A673 (cell line): ENCODE measurements around the gene HS3ST3B1. TPM values are rescaled to one million over a fixed set of nuclear protein-coding genes. Genes with fewer than 3 reads are reported as not detected.

Experiments
- BruUV-seq: library from RNA; stranded (reverse); fragments of 400-500 nt; replicated peaks from 2 replicates; lab custom pipeline; 2021; lab: Mats Ljungman, UMichigan
- CTCF ChIA-PET: fragments of 300-600 bp; sonication (Branson Sonifier 250); formaldehyde crosslinking; loops from one replicate; lab custom pipeline; 2022; ENCODE audit warnings: antibody characterized with exemption; lab: Charles Lee
- POLR2A ChIA-PET: fragments of 300-600 bp; sonication (Branson Sonifier 250); formaldehyde crosslinking; loops from one replicate; lab custom pipeline; 2022; ENCODE audit warnings: antibody characterized with exemption; ENCODE audit not compliant: low non-redundant PET; lab: Charles Lee
- DNase-seq: peaks from one replicate; pipeline ENCODE4 v3.0.0-alpha.2; 2015; ENCODE audit warnings: low spot score
- H3K27ac ChIP-seq: fragments of 200-600 bp; sonication (generic); 2 replicates; pipeline ENCODE4 v1.5.1; 2016; ENCODE audit warnings: mixed run types, low read depth, mild to moderate bottlenecking, mixed read lengths, antibody characterized with exemption, low read length; ENCODE audit not compliant: poor library complexity, severe bottlenecking
- H3K27me3 ChIP-seq: fragments of 200-600 bp; sonication (generic); replicated peaks from 2 replicates; pipeline ENCODE4 v1.6.1; 2017; ENCODE audit warnings: mixed run types, low read depth, mild to moderate bottlenecking, mixed read lengths, antibody characterized with exemption, low read length; ENCODE audit not compliant: insufficient read depth, poor library complexity
- H3K36me3 ChIP-seq: fragments of 200-600 bp; sonication (generic); 2 replicates; pipeline ENCODE4 v1.6.1; 2016; ENCODE audit warnings: mixed run types, mild to moderate bottlenecking, mixed read lengths, antibody characterized with exemption, low read length; ENCODE audit not compliant: insufficient read depth, poor library complexity, severe bottlenecking
- H3K4me1 ChIP-seq: fragments of 200-600 bp; sonication (generic); 2 replicates; pipeline ENCODE4 v1.6.1; 2017; ENCODE audit warnings: mixed run types, mild to moderate bottlenecking, mixed read lengths, antibody characterized with exemption, low read length; ENCODE audit not compliant: insufficient read depth, poor library complexity, severe bottlenecking
- H3K4me3 ChIP-seq: fragments of 200-600 bp; sonication (generic); 2 replicates; pipeline ENCODE4 v1.5.1; 2016; ENCODE audit warnings: low read depth, mixed run types, mild to moderate bottlenecking, mixed read lengths, low read length; ENCODE audit not compliant: poor library complexity, severe bottlenecking
- H3K9me3 ChIP-seq: fragments of 200-600 bp; sonication (generic); 2 replicates; pipeline ENCODE4 v1.6.1; 2016; ENCODE audit warnings: mixed run types, low read depth, mild to moderate bottlenecking, mixed read lengths, antibody characterized with exemption, low read length; ENCODE audit not compliant: poor library complexity, severe bottlenecking
- CTCF ChIP-seq: fragments of 300-800, 200-600 bp; sonication (generic); conservative IDR thresholded peaks from 2 replicates; pipeline ENCODE4 v1.5.1; 2017; ENCODE audit warnings: low read depth, mild to moderate bottlenecking, antibody characterized with exemption, low read length, moderate library complexity, mixed read lengths
- EZH2 ChIP-seq: fragments of 200-600 bp; sonication (generic); IDR thresholded peaks from 2 replicates; pipeline ENCODE4 v1.6.1; 2017; ENCODE audit warnings: borderline replicate concordance, low read depth, mild to moderate bottlenecking, mixed read lengths, antibody characterized with exemption, low read length; ENCODE audit not compliant: poor library complexity, severe bottlenecking
- intact Hi-C: fragments of 100-400 bp; cut with micrococcal nuclease; formaldehyde crosslinking; loops from one replicate; pipeline ENCODE4 v1.10.0; 2022; ENCODE audit not compliant: unreplicated experiment
- total RNA-seq: library from RNA; stranded (reverse); gene quantifications from 2 replicates; pipeline ENCODE4 v1.2.3, GENCODE V29; 2021

The HS3ST3B1 gene
- total RNA-seq, 1 experiment from 2014 or later: not detected

GRCh38 chr17:14352136-14352535 is 51.3 kb downstream of the HS3ST3B1 start:
- H3K27me3 ChIP-seq: no peaks in the 10 kb centered on the region
- DNase-seq: no peak
- ChIA-PET CTCF (no interaction called here), POLR2A (no interaction called here)
- H3K27ac ChIP-seq: no peak overlapping the region
- no peaks in the 10 kb centered on the region for H3K9me3 ChIP-seq
- H3K4me1 ChIP-seq: no peaks in the 10 kb centered on the region
- no peaks in the 10 kb centered on the region for H3K36me3 ChIP-seq
- BruUV-seq: no TSS peak
- no peak overlapping the region for H3K4me3 ChIP-seq
- intact Hi-C loops: no loop called here
- TF ChIP-seq CTCF (no peak), EZH2 (no peak)

GRCh38 chr17:14353861-14354474 is 53.1 kb downstream of the HS3ST3B1 start:
- POLR2A ChIA-PET: no interaction called here
- Histone ChIP-seq H3K27ac (no peak overlapping the region), H3K36me3 (no peaks in the 10 kb centered on the region), H3K9me3 (no peaks in the 10 kb centered on the region), H3K4me1 (no peaks in the 10 kb centered on the region), H3K27me3 (no peaks in the 10 kb centered on the region), H3K4me3 (no peak overlapping the region)
- intact Hi-C loops: no loop called here
- BruUV-seq: no TSS peak
- CTCF ChIA-PET: no interaction called here
- TF ChIP-seq CTCF (no peak), EZH2 (no peak)
- DNase-seq: no peak

- CTCF ChIA-PET: no interaction called here
- POLR2A ChIA-PET: no interaction called here
- no peak for DNase-seq
These were observed 53.9 kb downstream of the HS3ST3B1 start for GRCh38 chr17:14354807-14355206.

More at GRCh38 chr17:14354807-14355206, 53.9 kb downstream of the HS3ST3B1 start:
- Histone ChIP-seq H3K27me3 (no peaks in the 10 kb centered on the region), H3K9me3 (no peaks in the 10 kb centered on the region), H3K27ac (no peak overlapping the region), H3K36me3 (no peaks in the 10 kb centered on the region), H3K4me3 (no peak overlapping the region), H3K4me1 (no peaks in the 10 kb centered on the region)
- no peak for TF ChIP-seq CTCF
- no peak for TF ChIP-seq EZH2
- intact Hi-C loops: no loop called here
- BruUV-seq: no TSS peak
